HG03432 (cell line): ENCODE results near the gene RFPL3.
"Not testable (repeated sequence)": the region's sequence is repeated elsewhere in the genome, so short reads cannot be mapped to it uniquely, and the experiment has no call there.

Experiments used
- ATAC-seq: cut with Tn5 transposase; IDR thresholded peaks from one replicate; pipeline ENCODE4 v1.9.1; 2021; ENCODE audit warnings: mild to moderate bottlenecking, moderate library complexity; ENCODE audit not compliant: unreplicated experiment

The RFPL3 gene

GRCh38 chr22:32352681-32353080, 5.0 kb upstream of the RFPL3 start:
- ATAC-seq, result no peak

DNA sequence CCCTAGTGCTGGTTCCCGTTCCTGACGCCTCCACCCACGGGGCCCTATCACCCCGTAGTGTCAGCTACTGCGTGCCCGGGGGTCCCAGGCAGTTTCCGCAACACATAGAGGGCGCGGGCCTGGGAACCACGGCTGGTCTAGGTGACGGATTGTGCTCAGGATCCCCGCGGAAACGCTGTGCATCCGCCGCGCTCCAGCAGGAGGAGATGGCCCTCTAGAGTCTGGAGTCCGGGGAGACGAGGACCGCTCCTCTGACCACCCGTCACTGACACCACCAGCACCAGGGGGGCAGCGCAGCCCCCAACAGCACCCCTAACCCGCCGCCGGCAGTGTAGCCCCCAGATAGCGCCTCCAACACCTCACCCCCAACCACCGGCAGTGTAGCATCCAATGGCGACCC, 4.4 kb upstream of the RFPL3 start:
- ATAC-seq, result no peak

DNA sequence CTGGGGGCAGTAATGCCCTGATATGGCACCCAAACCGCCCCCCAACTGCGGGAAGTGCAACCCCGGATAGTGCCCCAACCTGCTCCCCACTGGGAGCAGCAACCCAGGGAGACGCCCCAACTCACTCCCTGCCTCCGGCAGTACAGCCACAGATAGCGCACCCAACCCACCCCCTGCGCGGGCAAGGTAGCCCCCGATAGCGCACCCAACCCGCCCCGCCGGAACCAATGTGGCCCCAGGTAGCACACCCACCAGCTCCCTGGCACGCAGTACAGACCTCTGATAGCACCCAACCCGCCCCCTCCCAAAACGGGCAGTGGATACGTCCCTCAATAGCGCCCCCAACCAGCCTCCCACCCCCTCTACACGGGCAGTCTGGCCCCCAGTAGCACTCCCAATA, 3.8 kb upstream of the RFPL3 start:
- ATAC-seq, result no peak

GRCh38 chr22:32354360-32355351, 3.0 kb upstream of the RFPL3 start:
- ATAC-seq, result no peak

DNA sequence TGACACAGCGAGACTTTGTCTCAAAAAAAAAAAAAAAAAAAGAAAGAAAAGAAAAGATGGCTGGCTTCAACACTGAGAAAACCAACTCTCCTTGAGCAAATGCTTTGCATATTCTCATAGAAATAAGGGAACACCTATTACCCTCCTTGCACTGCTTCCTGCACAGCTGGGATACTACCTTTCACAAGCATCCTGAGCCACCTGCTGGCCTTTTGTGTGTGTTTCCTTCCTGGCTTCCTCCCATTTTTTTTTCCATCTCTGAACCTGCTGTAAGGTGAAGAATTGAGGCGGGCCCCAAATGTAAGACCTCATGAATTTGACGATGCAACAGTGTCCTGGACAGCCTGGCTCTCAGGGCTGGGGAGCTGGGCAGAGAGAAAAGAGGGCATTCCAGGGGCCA, 1.9 kb upstream of the RFPL3 start:
- ATAC-seq, result no peak

DNA sequence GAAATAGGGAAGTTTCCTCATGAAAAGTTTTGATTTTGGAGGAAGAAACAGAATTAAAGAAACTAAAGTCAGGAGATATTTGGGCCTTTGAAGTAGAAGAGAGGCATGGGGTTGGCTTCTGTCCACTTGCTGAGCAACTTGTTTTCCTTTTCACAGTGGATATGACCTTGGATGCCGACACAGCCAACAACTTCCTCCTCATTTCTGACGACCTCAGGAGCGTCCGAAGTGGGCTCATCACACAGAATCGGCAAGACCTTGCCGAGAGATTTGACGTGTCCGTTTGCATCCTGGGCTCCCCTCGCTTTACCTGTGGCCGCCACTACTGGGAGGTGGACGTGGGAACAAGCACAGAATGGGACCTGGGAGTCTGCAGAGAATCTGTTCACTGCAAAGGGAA, 2.4 kb downstream of the RFPL3 start:
- ATAC-seq, result not testable (repeated sequence)

GRCh38 chr22:32361257-32361656, 3.6 kb downstream of the RFPL3 start:
- ATAC-seq, result no peak

DNA sequence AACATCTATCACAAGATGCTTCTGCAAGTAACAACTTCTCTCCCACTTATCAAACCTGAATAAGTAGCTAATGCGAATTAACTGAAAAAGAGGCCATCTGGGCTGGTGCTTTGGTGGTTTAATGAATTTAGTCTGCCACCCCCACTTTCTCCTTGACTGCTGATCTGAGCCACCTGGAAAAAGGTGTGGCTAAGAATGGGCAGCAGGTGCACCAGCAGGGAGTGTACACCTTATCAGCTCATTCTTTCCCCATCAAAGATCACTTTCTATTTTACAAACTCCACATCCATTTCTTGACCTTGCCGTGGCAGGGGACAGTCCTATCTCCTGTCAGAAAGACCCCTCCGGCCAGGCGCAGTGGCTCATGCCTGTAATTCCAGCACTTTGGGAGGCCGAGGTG, 6.5 kb downstream of the RFPL3 start:
- ATAC-seq, result no peak

DNA sequence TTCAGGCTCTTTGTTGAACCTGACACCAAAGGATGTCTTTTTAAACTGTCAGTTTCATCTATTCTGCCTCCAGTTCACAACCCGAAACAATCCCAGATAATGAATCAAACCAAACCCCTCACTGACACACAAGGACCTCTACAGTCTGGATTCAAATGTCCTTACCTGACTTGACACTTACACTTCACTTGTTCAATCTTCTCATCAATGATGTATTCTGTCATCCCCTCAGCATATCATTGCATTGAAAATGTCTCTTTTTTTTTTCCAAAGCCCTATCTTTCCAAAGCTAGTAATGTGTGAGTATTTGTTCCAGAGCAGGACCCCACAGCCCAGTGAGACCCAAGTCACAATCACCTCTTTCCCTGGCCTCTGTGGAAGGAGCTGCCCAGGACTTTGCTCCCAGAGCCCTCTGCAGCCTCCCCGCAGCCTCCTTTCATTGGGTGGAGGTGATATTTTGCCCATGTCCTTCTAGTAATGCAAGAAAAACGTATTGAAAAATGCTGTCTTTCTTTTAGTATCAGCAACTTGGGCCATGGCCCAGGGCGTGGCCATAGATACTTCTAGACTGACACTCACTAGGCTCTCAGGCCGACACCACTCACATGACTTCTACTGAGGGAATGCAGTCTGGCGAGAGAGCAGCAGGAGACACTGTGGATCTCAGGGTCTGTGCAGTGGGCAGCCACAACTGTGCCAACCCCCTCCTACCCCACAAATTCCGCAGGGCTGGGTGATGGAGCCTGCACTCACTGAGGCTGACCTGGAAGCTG, 18.2 kb downstream of the RFPL3 start:
- no peak for ATAC-seq

DNA sequence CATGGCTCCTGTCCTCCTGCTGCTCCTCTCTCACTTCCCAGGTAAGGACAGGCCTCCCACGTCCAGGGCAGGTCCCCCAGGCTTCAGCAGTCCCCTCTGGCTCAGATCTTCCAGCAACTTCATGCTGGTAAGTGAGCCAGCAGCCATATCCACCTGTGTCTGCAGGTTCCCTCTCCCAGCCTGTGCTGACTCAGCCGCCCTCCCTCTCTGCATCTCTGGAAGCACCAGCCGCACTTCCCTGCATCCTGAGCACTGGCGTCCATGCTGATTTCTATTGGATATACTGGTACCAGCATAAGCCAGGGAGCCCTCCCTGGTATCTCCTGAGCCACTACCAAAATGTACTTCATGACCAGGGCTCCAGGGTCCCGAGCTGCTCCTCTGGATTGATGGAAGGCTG, 19.0 kb downstream of the RFPL3 start:
- ATAC-seq, result no peak

DNA sequence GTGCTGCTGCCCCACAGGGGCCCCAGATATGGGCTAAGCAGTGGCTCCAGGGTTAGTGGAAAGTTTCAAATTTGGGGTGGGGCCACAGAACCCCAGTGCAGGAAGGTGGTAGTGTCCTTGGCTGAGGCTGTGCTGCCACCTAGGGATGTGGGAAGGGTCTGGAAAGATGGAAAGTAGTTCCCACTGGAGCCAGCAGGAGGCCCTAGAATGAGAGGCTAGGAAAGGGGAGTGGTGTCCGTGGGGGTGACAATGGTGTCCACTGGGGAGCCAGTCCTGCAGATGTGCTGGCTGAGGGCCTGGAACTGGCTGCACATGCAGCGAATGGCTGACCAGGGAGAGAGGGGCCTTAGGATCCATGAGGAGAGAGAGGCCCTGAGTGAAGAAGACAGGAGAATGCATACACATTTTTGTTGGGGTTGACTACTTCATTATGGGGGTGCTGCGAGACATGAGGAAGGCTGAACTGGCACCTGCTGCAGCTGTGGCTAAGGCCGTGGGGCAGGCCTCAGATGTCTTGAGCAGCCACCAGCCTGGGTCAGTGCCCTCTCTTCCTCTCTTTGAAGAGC, 21.1 kb downstream of the RFPL3 start:
- no peak for ATAC-seq

GRCh38 chr22:32380991-32381390, 23.3 kb downstream of the RFPL3 start:
- ATAC-seq, result no peak

DNA sequence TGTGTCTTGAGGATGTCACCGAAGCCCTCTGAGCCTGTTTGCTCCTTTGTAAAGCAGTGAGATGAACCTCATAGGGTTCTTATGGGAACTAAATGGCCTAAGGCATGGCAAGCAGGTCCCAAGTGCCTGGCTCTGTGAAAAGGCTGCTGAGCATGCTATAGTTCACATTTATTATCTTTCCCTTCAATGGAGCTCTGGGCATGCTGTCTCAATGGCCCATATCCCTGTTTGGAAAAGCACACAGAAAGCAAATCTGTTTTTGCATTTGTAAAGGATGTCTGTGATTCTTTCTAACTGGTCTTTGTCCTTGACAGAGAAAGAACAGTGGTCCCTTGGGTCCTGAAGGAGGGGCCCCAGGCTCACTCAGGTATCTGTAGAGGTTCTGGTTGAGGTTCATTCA, 28.0 kb downstream of the RFPL3 start:
- no peak for ATAC-seq

DNA sequence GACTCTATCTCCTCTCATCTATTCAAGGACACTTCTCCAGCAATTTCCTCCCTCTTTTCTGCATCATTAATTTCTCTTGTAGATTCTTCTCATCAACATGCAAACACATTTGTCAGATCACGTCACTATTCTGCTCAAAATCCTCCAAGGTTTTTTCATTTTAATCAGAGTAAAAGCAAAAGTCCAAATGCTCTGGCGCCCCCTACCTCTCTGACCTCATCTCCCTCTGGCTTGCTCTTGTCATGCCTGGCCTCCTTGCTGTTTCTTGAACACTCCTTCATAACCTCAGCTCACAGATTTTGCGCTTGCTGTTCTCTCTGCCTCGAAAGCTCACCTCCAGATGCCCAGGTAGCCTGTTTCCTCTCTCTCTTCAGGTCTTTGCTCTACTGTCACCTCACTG, 32.0 kb downstream of the RFPL3 start:
- no peak for ATAC-seq

DNA sequence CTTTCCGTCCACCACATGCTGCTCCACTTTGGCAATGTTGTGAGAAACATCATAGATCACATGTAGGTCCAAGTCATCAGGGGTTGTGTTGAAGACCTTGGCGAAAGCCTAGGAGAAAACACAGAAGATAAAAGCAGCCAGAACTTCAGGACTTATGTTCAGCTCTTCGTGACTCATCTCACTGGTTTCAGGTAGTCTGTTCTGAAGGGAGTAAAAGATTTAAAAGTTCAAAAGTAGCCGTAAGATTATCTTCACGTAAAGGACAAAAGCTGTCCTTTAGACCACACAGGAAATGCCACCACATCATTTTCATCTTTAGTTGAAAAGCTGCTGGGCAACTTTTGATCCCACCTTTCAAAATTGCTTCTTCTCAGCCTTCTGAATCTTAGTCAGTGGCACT, 37.4 kb downstream of the RFPL3 start:
- ATAC-seq, result no peak

DNA sequence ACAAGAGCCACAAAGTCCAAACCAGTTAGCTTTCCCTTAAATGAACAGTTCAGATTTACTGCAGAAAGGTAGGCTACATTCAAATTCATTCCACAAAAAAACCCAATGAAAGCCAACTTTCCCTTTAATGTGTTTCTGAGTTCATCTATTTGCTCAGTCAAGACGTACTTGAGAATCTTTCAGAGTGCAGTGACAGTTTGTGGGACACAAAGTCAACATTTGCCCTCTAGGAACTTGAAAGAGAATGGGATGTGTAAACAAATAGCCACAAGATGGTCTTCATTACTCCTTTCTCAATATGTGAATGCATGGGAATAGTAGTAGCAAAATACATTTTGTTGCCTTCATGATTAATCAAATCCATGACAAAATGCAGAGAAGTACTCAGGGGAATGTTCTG, 38.6 kb downstream of the RFPL3 start:
- ATAC-seq, result no peak

GRCh38 chr22:32396746-32397145, 39.1 kb downstream of the RFPL3 start:
- no peak for ATAC-seq

GRCh38 chr22:32401486-32401885, 43.8 kb downstream of the RFPL3 start:
- no peak for ATAC-seq

DNA sequence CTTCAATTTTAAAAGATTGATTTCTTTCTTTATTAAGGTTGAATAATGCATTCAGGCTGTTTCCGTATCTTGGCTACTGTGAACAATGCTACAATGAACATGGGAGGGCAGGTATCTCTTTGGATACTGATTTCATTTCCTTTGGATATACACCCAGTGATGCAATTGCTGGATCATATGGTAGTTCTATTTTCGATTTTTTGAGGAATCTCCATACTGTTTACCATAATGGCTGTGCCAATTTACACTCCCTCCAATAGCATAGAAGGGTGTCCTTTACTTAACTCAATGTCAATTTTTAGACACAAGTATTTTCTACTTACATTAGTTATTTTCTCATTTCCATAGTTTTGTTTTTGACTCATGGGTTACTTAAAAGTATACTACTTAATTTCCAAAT, 46.4 kb downstream of the RFPL3 start:
- ATAC-seq, result no peak

- ATAC-seq, result no peak
Observed at GRCh38 chr22:32407312-32407711, 49.6 kb downstream of the RFPL3 start.

- ATAC-seq, result no peak
Observed at GRCh38 chr22:32407936-32408335, 50.3 kb downstream of the RFPL3 start.

- ATAC-seq, result no peak
Observed at GRCh38 chr22:32409977-32410376, 52.3 kb downstream of the RFPL3 start.
